DMS79 treated with DMSO at 0.1 percent for 48 hours (cell line): ENCODE data around the gene CLC.
"Not testable (repeated sequence)": the region's sequence is repeated elsewhere in the genome, so short reads cannot be mapped to it uniquely, and the experiment has no call there.

ENCODE experiments used
- DNase-seq: peaks from one replicate; lab custom pipeline; 2025; lab: John Stamatoyannopoulos, UW

The CLC gene

GRCh38 chr19:39737891-39738290 is at the start of gene CLC:
TSS of gene CLC (minus strand) at chr19:39738029. CDS start at chr19:39737952, 77 bp downstream.
- no peak for DNase-seq

- no peak for DNase-seq
These were observed 43.1 kb upstream of the CLC start for GRCh38 chr19:39780894-39781293.

GRCh38 chr19:39778763-39779162 is 40.9 kb upstream of the CLC start, which contains the start of gene LEUTX:
TSS of gene LEUTX (plus strand) at chr19:39778854. CDS start at chr19:39778921, 67 bp downstream.
- DNase-seq, result no peak

GRCh38 chr19:39768786-39769185 is 31.0 kb upstream of the CLC start:
- DNase-seq, result peak; percentile 55

GRCh38 chr19:39768334-39768733 is 30.5 kb upstream of the CLC start:
- peak; percentile 87 for DNase-seq

- no peak for DNase-seq
These were observed 27.6 kb upstream of the CLC start for GRCh38 chr19:39765091-39766076.

GRCh38 chr19:39761851-39762250 is 24.0 kb upstream of the CLC start:
- DNase-seq, result not testable (repeated sequence)

GRCh38 chr19:39759457-39760184 is 21.8 kb upstream of the CLC start:
- DNase-seq, result no peak

GRCh38 chr19:39754971-39755370 is 17.1 kb upstream of the CLC start:
- DNase-seq, result no peak

GRCh38 chr19:39754544-39754943 is 16.7 kb upstream of the CLC start:
- DNase-seq, result no peak

GRCh38 chr19:39752795-39753194 is 15.0 kb upstream of the CLC start:
- no peak for DNase-seq

GRCh38 chr19:39752390-39752789 is 14.6 kb upstream of the CLC start:
- no peak for DNase-seq

- DNase-seq, result no peak
These were observed 12.2 kb upstream of the CLC start for GRCh38 chr19:39749981-39750380.

GRCh38 chr19:39746836-39747529 is 9.2 kb upstream of the CLC start:
- DNase-seq, result no peak

GRCh38 chr19:39745643-39746042 is 7.8 kb upstream of the CLC start:
- DNase-seq, result no peak

- no peak for DNase-seq
These were observed 2.6 kb upstream of the CLC start for GRCh38 chr19:39740395-39740794.

GRCh38 chr19:39738814-39739213 is 985 bp upstream of the CLC start:
- DNase-seq, result no peak

GRCh38 chr19:39737351-39737750 is 478 bp downstream of the CLC start:
- DNase-seq, result no peak

- no peak for DNase-seq
These were observed 1.7 kb downstream of the CLC start for GRCh38 chr19:39736088-39736487.

- no peak for DNase-seq
These were observed 2.1 kb downstream of the CLC start for GRCh38 chr19:39735688-39736087.

- DNase-seq, result no peak
These were observed 4.0 kb downstream of the CLC start for GRCh38 chr19:39733841-39734240.

- DNase-seq, result no peak
These were observed 6.1 kb downstream of the CLC start for GRCh38 chr19:39731685-39732084.
